Measurements from ENCODE around the gene DSC3. TPM values are rescaled to one million over a fixed set of nuclear protein-coding genes. Genes with fewer than 3 reads are reported as not detected.
A peak's percentile ranks its signal among the peaks of the same experiment; 100 is the strongest.

The DSC3 gene
- total and polyA plus RNA-seq, 9 of the 15 experiments (the other 6 are each of a cell fraction or from before 2014, with no cell fraction given) = 0.01 to 0.40 (median 0.07) TPM

DNA sequence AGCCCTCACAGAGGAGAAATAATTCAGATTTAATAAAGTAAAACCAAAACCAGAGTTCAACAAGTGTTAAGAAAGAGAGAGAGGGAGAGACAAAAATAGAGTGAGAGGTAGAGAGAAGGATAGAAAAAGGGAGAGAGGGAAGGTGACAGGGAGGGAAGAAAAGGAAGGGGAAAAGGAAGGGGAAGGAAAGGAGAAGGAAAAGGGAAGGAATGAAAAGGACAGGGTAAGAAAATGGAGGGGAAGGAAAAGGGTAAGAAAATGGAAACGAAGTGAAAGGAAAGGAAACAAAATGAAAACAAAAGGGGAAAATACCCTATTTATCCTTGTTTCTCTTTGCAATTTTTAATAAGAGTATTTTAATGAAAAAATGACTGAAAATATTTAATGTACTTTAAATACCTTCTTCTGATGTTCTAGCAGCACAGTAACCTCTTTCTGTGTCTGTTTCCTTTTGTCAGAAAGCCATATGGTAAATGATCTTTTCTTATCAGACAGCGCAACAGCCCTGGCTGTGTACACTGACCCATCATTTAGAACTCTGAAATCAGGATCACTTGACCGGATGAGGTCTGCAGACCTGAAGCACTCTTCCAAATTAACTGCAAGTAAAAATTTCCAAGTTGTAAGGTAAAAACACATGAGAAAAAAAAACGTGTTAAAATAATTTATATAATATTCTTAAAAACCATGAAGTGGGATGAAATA lies 11.8 kb downstream of the DSC3 start (continued):
- TF ChIP-seq SIX5 (IDR thresholded peaks at IDR 0.05; ENCODE audit: borderline replicate concordance in 1 of 2, insufficient read depth in 1 of 2, low read depth in 1 of 2, low read length in 2 of 2) = no peak
- TF ChIP-seq, protein P1, sequence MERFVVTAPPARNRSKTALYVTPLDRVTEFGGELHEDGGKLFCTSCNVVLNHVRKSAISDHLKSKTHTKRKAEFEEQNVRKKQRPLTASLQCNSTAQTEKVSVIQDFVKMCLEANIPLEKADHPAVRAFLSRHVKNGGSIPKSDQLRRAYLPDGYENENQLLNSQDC (CRISPR knock-in tag; IDR thresholded peaks at IDR 0.05) = no peak
- TF ChIP-seq, protein P2, sequence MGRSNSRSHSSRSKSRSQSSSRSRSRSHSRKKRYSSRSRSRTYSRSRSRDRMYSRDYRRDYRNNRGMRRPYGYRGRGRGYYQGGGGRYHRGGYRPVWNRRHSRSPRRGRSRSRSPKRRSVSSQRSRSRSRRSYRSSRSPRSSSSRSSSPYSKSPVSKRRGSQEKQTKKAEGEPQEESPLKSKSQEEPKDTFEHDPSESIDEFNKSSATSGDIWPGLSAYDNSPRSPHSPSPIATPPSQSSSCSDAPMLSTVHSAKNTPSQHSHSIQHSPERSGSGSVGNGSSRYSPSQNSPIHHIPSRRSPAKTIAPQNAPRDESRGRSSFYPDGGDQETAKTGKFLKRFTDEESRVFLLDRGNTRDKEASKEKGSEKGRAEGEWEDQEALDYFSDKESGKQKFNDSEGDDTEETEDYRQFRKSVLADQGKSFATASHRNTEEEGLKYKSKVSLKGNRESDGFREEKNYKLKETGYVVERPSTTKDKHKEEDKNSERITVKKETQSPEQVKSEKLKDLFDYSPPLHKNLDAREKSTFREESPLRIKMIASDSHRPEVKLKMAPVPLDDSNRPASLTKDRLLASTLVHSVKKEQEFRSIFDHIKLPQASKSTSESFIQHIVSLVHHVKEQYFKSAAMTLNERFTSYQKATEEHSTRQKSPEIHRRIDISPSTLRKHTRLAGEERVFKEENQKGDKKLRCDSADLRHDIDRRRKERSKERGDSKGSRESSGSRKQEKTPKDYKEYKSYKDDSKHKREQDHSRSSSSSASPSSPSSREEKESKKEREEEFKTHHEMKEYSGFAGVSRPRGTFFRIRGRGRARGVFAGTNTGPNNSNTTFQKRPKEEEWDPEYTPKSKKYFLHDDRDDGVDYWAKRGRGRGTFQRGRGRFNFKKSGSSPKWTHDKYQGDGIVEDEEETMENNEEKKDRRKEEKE (IDR thresholded peaks at IDR 0.05; ENCODE audit: borderline replicate concordance in 1 of 2, control insufficient read depth in 1 of 2, low read depth in 2 of 2, low read length in 1 of 2) = no peak
- TF ChIP-seq NR0B1 (IDR thresholded peaks at IDR 0.05; ENCODE audit: partially characterized antibody) = no peak
- no peak for TF ChIP-seq KLF10 (CRISPR knock-in tag; IDR thresholded peaks at IDR 0.05)
- peak; percentile 53; the same call in 1 of the 2 replicates for TF ChIP-seq ARID1B (IDR thresholded peaks at IDR 0.05)
- TF ChIP-seq DACH1 (IDR thresholded peaks at IDR 0.05; ENCODE audit: partially characterized antibody) = no peak
- no peak for TF ChIP-seq CBX8 (IDR thresholded peaks at IDR 0.05; ENCODE audit: borderline replicate concordance, extremely low read depth, low read depth, low read length, poor library complexity, severe bottlenecking)
- peak in 1 of 2 experiments; percentile 86; a peak in 2 of 4 replicates for TF ChIP-seq FOXA3 (CRISPR knock-in tag; conservative IDR thresholded peaks at IDR 0.05 in 1 of 2, IDR thresholded peaks at IDR 0.05 in 1 of 2)
- TF ChIP-seq, protein P3, sequence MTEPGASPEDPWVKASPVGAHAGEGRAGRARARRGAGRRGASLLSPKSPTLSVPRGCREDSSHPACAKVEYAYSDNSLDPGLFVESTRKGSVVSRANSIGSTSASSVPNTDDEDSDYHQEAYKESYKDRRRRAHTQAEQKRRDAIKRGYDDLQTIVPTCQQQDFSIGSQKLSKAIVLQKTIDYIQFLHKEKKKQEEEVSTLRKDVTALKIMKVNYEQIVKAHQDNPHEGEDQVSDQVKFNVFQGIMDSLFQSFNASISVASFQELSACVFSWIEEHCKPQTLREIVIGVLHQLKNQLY (CRISPR knock-in tag; conservative IDR thresholded peaks at IDR 0.05) = no peak
- TF ChIP-seq RCOR1 (IDR thresholded peaks at IDR 0.05; ENCODE audit: borderline replicate concordance in 1 of 2, low read depth in 2 of 2, low read length in 2 of 2) = 0 out of 4 replicates have a peak, but pooled peaks of 1 of the 2 experiments have one; percentile 36
- TF ChIP-seq FOXK1 (CRISPR knock-in tag; IDR thresholded peaks at IDR 0.05; ENCODE audit: borderline replicate concordance) = no peak
- TF ChIP-seq CXXC5 (CRISPR knock-in tag; IDR thresholded peaks at IDR 0.05) = no peak; the same call in 1 of the 2 replicates
- no peak for TF ChIP-seq SAP30 (IDR thresholded peaks at IDR 0.05; ENCODE audit: borderline replicate concordance, insufficient read depth, low read depth, low read length, poor library complexity, severe bottlenecking)
- TF ChIP-seq ETV1 (tag; conservative IDR thresholded peaks at IDR 0.05; ENCODE audit: low read depth) = peak; percentile 40
- peak; percentile 32; the same call in 1 of the 2 replicates for TF ChIP-seq EHMT2 (IDR thresholded peaks at IDR 0.05)
- TF ChIP-seq KLF16 (IDR thresholded peaks at IDR 0.05) = no peak
- TF ChIP-seq SUPT5H (IDR thresholded peaks at IDR 0.05) = no peak
- no peak for TF ChIP-seq CBX5 (IDR thresholded peaks at IDR 0.05; ENCODE audit: borderline replicate concordance, low read depth)
- 0 out of 2 replicates have a peak, but pooled peaks have one; percentile 73 for TF ChIP-seq ELF4 (CRISPR knock-in tag; IDR thresholded peaks at IDR 0.05)
